Activated CD8-positive, alpha-beta T cell treated with anti-CD3 and anti-CD28 coated beads for 36 hours (primary cell): ENCODE data around the gene TEDC1. TPM values are rescaled to one million over a fixed set of nuclear protein-coding genes. Genes with fewer than 3 reads are reported as not detected.

Source experiments
- ATAC-seq: fragments of 200-7000 bp; cut with Tn5 transposase; one replicate; pipeline ENCODE4 v1.10.0; 2021; ENCODE audit warnings: mild to moderate bottlenecking, moderate library complexity
- CTCF ChIA-PET: fragments of 350-600 bp; sonication (Branson Sonifier 250); formaldehyde crosslinking; loops from one replicate; lab custom pipeline; 2021; ENCODE audit warnings: antibody characterized with exemption; lab: Charles Lee
- POLR2A ChIA-PET: fragments of 350-600 bp; sonication (Branson Sonifier 250); formaldehyde crosslinking; loops from one replicate; lab custom pipeline; 2021; ENCODE audit warnings: antibody characterized with exemption; lab: Charles Lee
- DNase-seq: peaks from one replicate; pipeline ENCODE4 v3.0.0-alpha.2; 2020
- H3K27ac Mint-ChIP-seq: one replicate; pipeline ENCODE4 v1.8.0; 2021; ENCODE audit warnings: mild to moderate bottlenecking, mixed read lengths
- H3K27me3 Mint-ChIP-seq: one replicate; pipeline ENCODE4 v1.8.0; 2021; ENCODE audit warnings: mixed read lengths
- H3K36me3 Mint-ChIP-seq: one replicate; pipeline ENCODE4 v1.8.0; 2021; ENCODE audit warnings: low read depth, mixed read lengths
- H3K4me1 Mint-ChIP-seq: one replicate; pipeline ENCODE4 v1.8.0; 2021; ENCODE audit warnings: low read depth, mixed read lengths
- H3K4me3 Mint-ChIP-seq: one replicate; pipeline ENCODE4 v1.8.0; 2021; ENCODE audit warnings: mild to moderate bottlenecking, moderate library complexity, mixed read lengths
- H3K9me3 Mint-ChIP-seq: one replicate; pipeline ENCODE4 v1.8.0; 2021; ENCODE audit warnings: mixed read lengths
- intact Hi-C: fragments of 100-400 bp; cut with micrococcal nuclease; formaldehyde crosslinking; loops from one replicate; pipeline ENCODE4 v1.10.0; 2022
- total RNA-seq, 2 experiments: library from RNA; stranded (reverse); gene quantifications; one replicate each; pipeline ENCODE4 v1.2.3, GENCODE V29; 2021
- TF ChIP-seq, protein P1 (sequence below): fragments of 200-600 bp; IDR thresholded peaks from one replicate; pipeline ENCODE4 v1.8.0; 2022; ENCODE audit warnings: antibody characterized with exemption, mild to moderate bottlenecking

TEDC1 gene
- total RNA-seq, 2 experiments from 2014 or later: 30.1 to 31.1 TPM

DNA sequence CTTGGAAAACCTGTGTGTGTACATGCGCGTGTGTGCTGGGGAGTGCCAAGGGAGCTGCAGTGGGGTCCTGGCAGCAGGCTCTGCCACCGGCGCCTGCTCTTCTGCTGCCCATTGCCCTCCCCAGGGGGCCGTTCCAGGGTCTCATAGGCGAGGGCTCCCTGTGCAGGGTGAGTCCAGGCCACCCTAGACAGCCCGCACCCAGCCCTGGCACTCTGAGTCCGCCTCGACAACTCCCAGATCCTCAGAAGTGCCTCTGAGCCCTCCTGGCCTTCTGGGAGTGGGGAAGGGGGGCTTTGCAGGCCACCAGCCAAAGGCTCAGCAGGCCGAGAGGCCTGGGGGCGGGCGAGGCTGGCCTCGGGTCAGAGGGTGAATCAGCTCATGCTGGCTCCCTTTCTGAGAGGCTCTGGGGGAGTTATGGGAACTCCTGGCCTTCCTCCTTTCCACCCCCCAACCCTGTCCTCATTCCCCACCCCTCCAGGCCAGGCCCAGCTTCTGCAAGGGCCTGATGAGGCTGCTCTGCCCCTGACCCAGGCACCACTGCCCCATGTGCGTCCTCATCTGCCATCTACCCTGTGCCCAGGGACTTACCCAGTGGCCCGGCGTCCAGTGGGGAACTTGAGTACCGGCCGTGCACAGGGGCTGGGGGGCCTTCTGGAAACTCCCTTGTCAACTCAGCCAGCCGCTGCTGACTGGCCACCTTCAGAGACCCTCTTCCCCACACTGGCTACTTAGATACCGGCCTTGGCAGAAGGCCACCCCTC, 2.1 kb upstream of the TEDC1 start:
- no peaks in the 10 kb centered on the region for H3K9me3 Mint-ChIP-seq
- peak overlapping the region; percentile 75 for H3K4me3 Mint-ChIP-seq
- ChIA-PET CTCF (interaction anchor here (0.7 to 4.3 kb wide), 31 partner anchors 8 to 670 kb away, joined by 3 to 84 read pairs (median 4); partner anchors contain the start of genes BTBD6, CDCA4 and PACS2), POLR2A (interaction anchor here (0.5 to 3.3 kb wide), 6 partner anchors 8 to 91 kb away, joined by 3 to 24 read pairs (median 3); no protein-coding TSS in a partner anchor)
- no peaks in the 10 kb centered on the region for H3K36me3 Mint-ChIP-seq
- peaks cover 33% of the 10 kb centered on the region for H3K4me1 Mint-ChIP-seq
- TF ChIP-seq, protein P1, sequence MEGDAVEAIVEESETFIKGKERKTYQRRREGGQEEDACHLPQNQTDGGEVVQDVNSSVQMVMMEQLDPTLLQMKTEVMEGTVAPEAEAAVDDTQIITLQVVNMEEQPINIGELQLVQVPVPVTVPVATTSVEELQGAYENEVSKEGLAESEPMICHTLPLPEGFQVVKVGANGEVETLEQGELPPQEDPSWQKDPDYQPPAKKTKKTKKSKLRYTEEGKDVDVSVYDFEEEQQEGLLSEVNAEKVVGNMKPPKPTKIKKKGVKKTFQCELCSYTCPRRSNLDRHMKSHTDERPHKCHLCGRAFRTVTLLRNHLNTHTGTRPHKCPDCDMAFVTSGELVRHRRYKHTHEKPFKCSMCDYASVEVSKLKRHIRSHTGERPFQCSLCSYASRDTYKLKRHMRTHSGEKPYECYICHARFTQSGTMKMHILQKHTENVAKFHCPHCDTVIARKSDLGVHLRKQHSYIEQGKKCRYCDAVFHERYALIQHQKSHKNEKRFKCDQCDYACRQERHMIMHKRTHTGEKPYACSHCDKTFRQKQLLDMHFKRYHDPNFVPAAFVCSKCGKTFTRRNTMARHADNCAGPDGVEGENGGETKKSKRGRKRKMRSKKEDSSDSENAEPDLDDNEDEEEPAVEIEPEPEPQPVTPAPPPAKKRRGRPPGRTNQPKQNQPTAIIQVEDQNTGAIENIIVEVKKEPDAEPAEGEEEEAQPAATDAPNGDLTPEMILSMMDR: no peak
- peak; percentile 22 for DNase-seq
- H3K27ac Mint-ChIP-seq: peak overlapping the region; percentile 88
- ATAC-seq: no peak
- H3K27me3 Mint-ChIP-seq: no peaks in the 10 kb centered on the region
- intact Hi-C loops: loop anchor here (5.0 kb wide), 1 partner anchor 117 kb away; no protein-coding TSS in a partner anchor

- ChIA-PET POLR2A (interaction anchor here (0.8 to 3.3 kb wide), 7 partner anchors 8 to 118 kb away, joined by 3 to 24 read pairs (median 3); no protein-coding TSS in a partner anchor), CTCF (interaction anchor here (0.7 to 4.3 kb wide), 37 partner anchors 8 to 671 kb away, joined by 3 to 84 read pairs (median 4); partner anchors contain the start of genes BRF1, BTBD6, CDCA4 and PACS2)
- TF ChIP-seq, protein P1: peak; percentile 49
- Mint-ChIP-seq H3K4me1 (peaks cover 28% of the 10 kb centered on the region), H3K4me3 (peak overlapping the region; percentile 67), H3K9me3 (no peaks in the 10 kb centered on the region), H3K27ac (peak overlapping the region; percentile 88), H3K27me3 (no peaks in the 10 kb centered on the region), H3K36me3 (no peaks in the 10 kb centered on the region)
- ATAC-seq: peak; percentile 5
- DNase-seq: peak; percentile 96
- intact Hi-C loops: loop anchor here (5.0 kb wide), 1 partner anchor 117 kb away; no protein-coding TSS in a partner anchor
These were observed 1.3 kb upstream of the TEDC1 start for GRCh38 chr14:105489542-105490266.

GRCh38 chr14:105490267-105490571, 827 bp upstream of the TEDC1 start:
- Mint-ChIP-seq H3K4me3 (peak overlapping the region; percentile 67), H3K4me1 (peaks cover 27% of the 10 kb centered on the region), H3K27ac (no peak overlapping the region), H3K36me3 (no peaks in the 10 kb centered on the region), H3K9me3 (no peaks in the 10 kb centered on the region), H3K27me3 (no peaks in the 10 kb centered on the region)
- intact Hi-C loops: no loop called here
- ChIA-PET CTCF (interaction anchor here (0.7 to 4.3 kb wide), 32 partner anchors 8 to 671 kb away, joined by 3 to 84 read pairs (median 4); partner anchors contain the start of genes BRF1, BTBD6 and CDCA4), POLR2A (interaction anchor here (1.1 to 3.3 kb wide), 5 partner anchors 9 to 118 kb away, joined by 3 to 24 read pairs (median 3); no protein-coding TSS in a partner anchor)
- TF ChIP-seq, protein P1: no peak
- peak; percentile 0 for ATAC-seq
- DNase-seq: no peak

GRCh38 chr14:105491366-105491973, 424 bp downstream of the TEDC1 start:
- POLR2A ChIA-PET: interaction anchor here (0.7 to 3.3 kb wide), 5 partner anchors 10 to 116 kb away, joined by 3 to 24 read pairs (median 3); no protein-coding TSS in a partner anchor
- intact Hi-C loops: no loop called here
- peak; percentile 38 for ATAC-seq

More at GRCh38 chr14:105491366-105491973, 424 bp downstream of the TEDC1 start:
- peak overlapping the region; percentile 90 for H3K27ac Mint-ChIP-seq
- TF ChIP-seq, protein P1: no peak
- H3K4me3 Mint-ChIP-seq: peak overlapping the region; percentile 77
- no peaks in the 10 kb centered on the region for H3K36me3 Mint-ChIP-seq
- peaks cover 20% of the 10 kb centered on the region for H3K4me1 Mint-ChIP-seq
- no peaks in the 10 kb centered on the region for H3K27me3 Mint-ChIP-seq
- CTCF ChIA-PET: interaction anchor here (0.7 to 4.3 kb wide), 6 partner anchors 9 to 121 kb away, joined by 3 to 80 read pairs (median 4); no protein-coding TSS in a partner anchor
- peak; percentile 94 for DNase-seq
- H3K9me3 Mint-ChIP-seq: no peaks in the 10 kb centered on the region
